HG02852 (cell line): Measurements from ENCODE around the gene NOTUM.
A peak's percentile ranks its signal among the peaks of the same experiment; 100 is the strongest.

Experiments used
- ATAC-seq: cut with Tn5 transposase; IDR thresholded peaks from one replicate; pipeline ENCODE4 v1.9.1; 2021; ENCODE audit warnings: mild to moderate bottlenecking, moderate library complexity; ENCODE audit not compliant: unreplicated experiment

Gene NOTUM

GRCh38 chr17:81912441-81913309 is 48.3 kb downstream of the NOTUM start:
- no peak for ATAC-seq

- no peak for ATAC-seq
Measured at GRCh38 chr17:81911969-81912368, 49.0 kb downstream of the NOTUM start.

GRCh38 chr17:81911277-81911961 is 49.6 kb downstream of the NOTUM start, which contains the start of gene PCYT2:
PCYT2 (minus strand) TSS chr17:81911399; CDS start chr17:81911355, 44 bp downstream.
- peak; percentile 72 for ATAC-seq

- no peak for ATAC-seq
Measured at GRCh38 chr17:81910840-81911276, 50.1 kb downstream of the NOTUM start.

GRCh38 chr17:81909966-81910839 is 50.8 kb downstream of the NOTUM start:
- no peak for ATAC-seq

- ATAC-seq: no peak
Measured at GRCh38 chr17:81909231-81909630, 51.8 kb downstream of the NOTUM start.

GRCh38 chr17:81908793-81909192 is 52.2 kb downstream of the NOTUM start:
- ATAC-seq: no peak

GRCh38 chr17:81907219-81908145 is 53.5 kb downstream of the NOTUM start:
- no peak for ATAC-seq

GRCh38 chr17:81906476-81907218 is 54.3 kb downstream of the NOTUM start:
- no peak for ATAC-seq

- ATAC-seq: no peak
Measured at GRCh38 chr17:81905993-81906392, 55.0 kb downstream of the NOTUM start.

GRCh38 chr17:81905424-81905875 is 55.5 kb downstream of the NOTUM start:
- ATAC-seq: no peak

GRCh38 chr17:81904600-81905423 is 56.2 kb downstream of the NOTUM start:
- ATAC-seq: no peak

GRCh38 chr17:81903896-81904599 is 56.9 kb downstream of the NOTUM start:
- no peak for ATAC-seq

GRCh38 chr17:81903415-81903831 is 57.6 kb downstream of the NOTUM start:
- no peak for ATAC-seq

GRCh38 chr17:81902653-81903414 is 58.2 kb downstream of the NOTUM start:
- no peak for ATAC-seq
